Trophoblast cell (in vitro differentiated cells and primary cell): ENCODE results near the gene CENPV.
"Not testable (repeated sequence)": the region's sequence is repeated elsewhere in the genome, so short reads cannot be mapped to it uniquely, and the experiment has no call there.

Source experiments
- DNase-seq, 2 donors: peaks; one replicate each; pipeline ENCODE4 v3.0.0-alpha.2; 2016
- H2AFZ ChIP-seq: 2 replicates; pipeline ENCODE4 v1.6.1; 2013; ENCODE audit warnings: low read length, moderate library complexity, mild to moderate bottlenecking; ENCODE audit not compliant: insufficient read depth, poor library complexity
- H2AK5ac ChIP-seq: 2 replicates; pipeline ENCODE4 v1.6.1; 2013; ENCODE audit warnings: mild to moderate bottlenecking, low read length
- H2BK120ac ChIP-seq: 2 replicates; pipeline ENCODE4 v1.6.1; 2013; ENCODE audit warnings: low read length, mild to moderate bottlenecking, moderate library complexity; ENCODE audit not compliant: insufficient read depth, poor library complexity
- H2BK12ac ChIP-seq: 2 replicates; pipeline ENCODE4 v1.6.1; 2013; ENCODE audit warnings: mild to moderate bottlenecking, low read length, moderate library complexity
- H2BK5ac ChIP-seq: 2 replicates; pipeline ENCODE4 v1.6.1; 2013; ENCODE audit warnings: low read length, low read depth, moderate library complexity, mild to moderate bottlenecking; ENCODE audit not compliant: poor library complexity
- H3K14ac ChIP-seq: 2 replicates; pipeline ENCODE4 v1.6.1; 2013; ENCODE audit warnings: mild to moderate bottlenecking, low read length
- H3K18ac ChIP-seq: 2 replicates; pipeline ENCODE4 v1.6.1; 2013; ENCODE audit warnings: mild to moderate bottlenecking, low read length
- H3K23ac ChIP-seq: 2 replicates; pipeline ENCODE4 v1.6.1; 2013; ENCODE audit warnings: low read length
- H3K27ac ChIP-seq: 2 replicates; pipeline ENCODE4 v1.5.1; 2013; ENCODE audit warnings: low read depth, mild to moderate bottlenecking, inconsistent platforms, low read length, moderate library complexity
- H3K27me3 ChIP-seq: 2 replicates; pipeline ENCODE4 v1.6.1; 2013; ENCODE audit warnings: inconsistent platforms, mild to moderate bottlenecking, low read length, moderate library complexity; ENCODE audit not compliant: insufficient read depth
- H3K36me3 ChIP-seq, 2 experiments: 1 replicate in 1 of 2; 2 replicates in 1 of 2; pipeline ENCODE4 v1.6.1; 2013; ENCODE audit warnings: low read length in 2 of 2, mild to moderate bottlenecking in 2 of 2, moderate library complexity in 1 of 2; ENCODE audit not compliant: insufficient read depth in 2 of 2, control insufficient read depth in 1 of 2
- H3K4ac ChIP-seq: 2 replicates; pipeline ENCODE4 v1.6.1; 2013; ENCODE audit warnings: low read depth, mild to moderate bottlenecking, low read length, moderate library complexity
- H3K4me1 ChIP-seq, 2 experiments: 1 replicate in 1 of 2; 2 replicates in 1 of 2; pipeline ENCODE4 v1.6.1; 2013; ENCODE audit warnings: low read length in 2 of 2, mild to moderate bottlenecking in 2 of 2, moderate library complexity in 1 of 2; ENCODE audit not compliant: insufficient read depth in 2 of 2, control insufficient read depth in 1 of 2
- H3K4me2 ChIP-seq: 2 replicates; pipeline ENCODE4 v1.6.1; 2013; ENCODE audit warnings: inconsistent platforms, mild to moderate bottlenecking, low read length, moderate library complexity
- H3K4me3 ChIP-seq: 2 replicates; pipeline ENCODE4 v1.5.1; 2013; ENCODE audit warnings: mild to moderate bottlenecking, low read depth, low read length, inconsistent platforms
- H3K79me1 ChIP-seq: one replicate; pipeline ENCODE4 v1.6.1; 2013; ENCODE audit warnings: low read length
- H3K79me2 ChIP-seq: 2 replicates; pipeline ENCODE4 v1.6.1; 2013; ENCODE audit warnings: low read length, mild to moderate bottlenecking; ENCODE audit not compliant: control insufficient read depth, insufficient read depth, poor library complexity
- H3K9ac ChIP-seq: 2 replicates; pipeline ENCODE4 v1.6.1; 2013; ENCODE audit warnings: mild to moderate bottlenecking, low read length
- H3K9me3 ChIP-seq: 2 replicates; pipeline ENCODE4 v1.6.1; 2013; ENCODE audit warnings: low read depth, mild to moderate bottlenecking, control low read depth, inconsistent platforms, low read length; ENCODE audit not compliant: insufficient read depth
- H4K12ac ChIP-seq: 2 replicates; pipeline ENCODE4 v1.6.1; 2013; ENCODE audit warnings: low read depth, mild to moderate bottlenecking, low read length, moderate library complexity
- H4K8ac ChIP-seq: 2 replicates; pipeline ENCODE4 v1.6.1; 2013; ENCODE audit warnings: low read depth, mild to moderate bottlenecking, low read length, moderate library complexity
- H4K91ac ChIP-seq: one replicate; pipeline ENCODE4 v1.6.1; 2013; ENCODE audit warnings: low read depth, mild to moderate bottlenecking, low read length, moderate library complexity
- WGBS: extraction: QIAGEN DNeasy Blood & Tissue Kit; methylation state at CpG from one replicate; pipeline ENCODE4 v1.1.7; 2013; ENCODE audit warnings: missing lambda C conversion rate; ENCODE audit not compliant: insufficient read length, insufficient coverage; ENCODE audit errors: extremely low coverage; 5-methylcytosine and 5-hydroxymethylcytosine counted together

CENPV gene

DNA sequence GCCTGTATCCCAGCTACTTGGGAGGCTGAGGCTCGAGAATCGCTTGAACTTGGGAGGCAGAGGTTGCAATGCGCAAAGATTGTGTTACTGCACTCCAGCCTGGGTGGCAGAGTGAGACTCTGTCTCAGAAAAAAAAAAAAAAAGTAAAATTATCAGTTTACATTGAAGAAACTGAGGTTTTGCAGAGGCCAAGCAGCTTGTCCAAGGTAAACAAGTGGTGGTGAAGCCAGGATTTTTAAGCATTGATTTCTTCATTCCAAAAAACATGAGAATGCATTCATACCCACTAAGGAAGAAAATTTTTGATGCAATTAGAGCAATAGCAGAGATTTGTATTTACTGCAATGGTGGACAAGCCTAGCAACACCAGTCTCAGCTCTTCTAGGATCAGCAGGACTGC, 52.7 kb downstream of the CENPV start:
- Histone ChIP-seq H2BK5ac (no peak overlapping the region), H4K91ac (no peak overlapping the region), H3K9me3 (no peaks in the 10 kb centered on the region), H2AK5ac (no peak overlapping the region), H3K18ac (no peak overlapping the region), H2AFZ (no peak overlapping the region), H3K27ac (no peak overlapping the region), H3K27me3 (no peaks in the 10 kb centered on the region), H3K4me1 (peaks cover 3 to 5% of the 10 kb centered on the region in 2 experiments), H4K8ac (no peak overlapping the region), H2BK12ac (no peak overlapping the region), H3K23ac (no peak overlapping the region), H3K79me2 (no peaks in the 10 kb centered on the region), H3K36me3 (peaks cover 2 to 4% of the 10 kb centered on the region in 2 experiments), H4K12ac (no peak overlapping the region), H2BK120ac (no peak overlapping the region), H3K4me2 (no peak overlapping the region), H3K4me3 (no peak overlapping the region), H3K4ac (no peak overlapping the region), H3K9ac (no peak overlapping the region), H3K14ac (no peak overlapping the region), H3K79me1 (no peaks in the 10 kb centered on the region)
- DNase-seq: no peak
- no CpG with 5 or more reads among the region's 3 CpGs for WGBS

DNA sequence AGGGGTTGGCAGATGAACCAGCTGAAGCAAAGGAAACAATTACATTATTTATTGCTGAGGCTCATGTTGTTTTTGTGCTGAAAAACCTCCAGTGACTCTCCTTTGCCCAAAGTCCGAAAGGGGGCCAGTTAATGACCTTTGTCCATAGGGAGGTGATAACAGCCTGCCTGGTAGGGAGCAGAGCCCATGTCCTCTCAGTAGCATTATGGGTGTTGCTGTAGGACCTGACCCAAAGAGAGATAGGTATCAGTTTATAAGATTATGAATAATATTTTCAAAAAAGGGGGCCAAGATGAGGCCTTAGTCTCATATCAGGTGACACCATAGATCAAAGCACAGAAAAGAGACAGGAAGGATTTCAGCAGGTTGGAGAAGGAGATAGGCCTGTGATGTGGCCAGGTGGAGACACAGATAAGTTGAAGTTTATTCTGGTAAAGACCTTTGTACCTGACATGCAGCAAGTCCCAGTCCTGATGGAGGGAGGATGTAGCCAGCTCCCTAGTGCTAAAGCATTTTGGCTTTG, 55.1 kb downstream of the CENPV start:
- Histone ChIP-seq H3K23ac (no peak overlapping the region), H3K18ac (no peak overlapping the region), H4K91ac (no peak overlapping the region), H3K79me1 (no peaks in the 10 kb centered on the region), H2AFZ (no peak overlapping the region), H3K36me3 (peaks cover 2 to 4% of the 10 kb centered on the region in 2 experiments), H3K9ac (no peak overlapping the region), H4K12ac (no peak overlapping the region), H3K4me2 (no peak overlapping the region), H3K9me3 (no peaks in the 10 kb centered on the region), H3K4me1 (peaks cover 3 to 5% of the 10 kb centered on the region in 2 experiments), H3K14ac (no peak overlapping the region), H2BK120ac (no peak overlapping the region), H2BK12ac (no peak overlapping the region), H3K79me2 (no peaks in the 10 kb centered on the region), H2AK5ac (no peak overlapping the region), H3K4ac (no peak overlapping the region), H4K8ac (no peak overlapping the region), H3K27ac (no peak overlapping the region), H3K4me3 (no peak overlapping the region), H2BK5ac (no peak overlapping the region), H3K27me3 (no peaks in the 10 kb centered on the region)
- WGBS: no CpG with 5 or more reads among the region's 1 CpG
- DNase-seq: no peak

DNA sequence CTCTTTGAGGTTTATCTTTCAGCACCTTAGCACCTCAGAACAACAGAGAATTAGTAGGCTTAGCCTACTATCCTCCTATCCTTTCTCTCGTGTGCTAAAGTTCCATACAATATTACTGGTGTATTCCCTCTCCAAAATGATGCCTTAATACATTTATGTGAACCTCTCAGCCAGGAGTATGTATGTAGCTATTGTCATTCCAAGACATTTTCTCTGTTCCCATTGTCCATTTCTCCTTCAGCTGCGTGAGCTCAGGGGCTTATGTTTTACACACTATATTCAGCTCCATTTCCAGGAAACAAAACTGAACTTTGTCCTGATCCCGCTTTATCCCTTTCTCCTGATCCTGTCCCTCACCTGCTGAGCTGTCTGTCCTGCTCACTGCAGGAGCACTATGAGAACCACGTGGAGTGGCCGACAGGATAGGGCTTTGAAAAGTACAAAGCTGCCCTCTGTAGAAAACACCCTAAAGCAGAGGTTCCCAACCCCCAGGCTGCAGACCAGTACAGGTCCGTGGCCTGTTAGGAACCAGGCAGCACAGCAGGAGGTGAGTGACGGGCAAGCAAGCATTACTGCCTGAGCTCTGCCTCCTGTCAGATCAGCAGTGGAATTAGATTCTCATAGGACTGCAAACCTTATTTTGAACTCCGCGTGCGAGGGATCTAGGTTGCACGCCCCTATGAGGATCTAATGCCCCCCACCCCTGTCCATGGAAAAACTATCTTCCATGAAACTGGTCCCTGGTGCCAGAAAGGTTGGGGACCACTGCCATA, 55.7 kb downstream of the CENPV start:
- Histone ChIP-seq H3K9ac (no peak overlapping the region), H2AFZ (no peak overlapping the region), H3K27ac (no peak overlapping the region), H4K12ac (no peak overlapping the region), H3K14ac (no peak overlapping the region), H4K91ac (no peak overlapping the region), H3K4ac (no peak overlapping the region), H3K79me2 (no peaks in the 10 kb centered on the region), H3K27me3 (no peaks in the 10 kb centered on the region), H2BK5ac (no peak overlapping the region), H3K18ac (no peak overlapping the region), H4K8ac (no peak overlapping the region), H3K36me3 (peaks cover 2 to 4% of the 10 kb centered on the region in 2 experiments), H2AK5ac (no peak overlapping the region), H3K4me2 (no peak overlapping the region), H2BK120ac (no peak overlapping the region), H3K4me3 (no peak overlapping the region), H2BK12ac (no peak overlapping the region), H3K23ac (no peak overlapping the region), H3K9me3 (no peaks in the 10 kb centered on the region), H3K4me1 (peaks cover 3 to 5% of the 10 kb centered on the region in 2 experiments), H3K79me1 (no peaks in the 10 kb centered on the region)
- no peak for DNase-seq
- WGBS: no CpG with 5 or more reads among the region's 11 CpGs

DNA sequence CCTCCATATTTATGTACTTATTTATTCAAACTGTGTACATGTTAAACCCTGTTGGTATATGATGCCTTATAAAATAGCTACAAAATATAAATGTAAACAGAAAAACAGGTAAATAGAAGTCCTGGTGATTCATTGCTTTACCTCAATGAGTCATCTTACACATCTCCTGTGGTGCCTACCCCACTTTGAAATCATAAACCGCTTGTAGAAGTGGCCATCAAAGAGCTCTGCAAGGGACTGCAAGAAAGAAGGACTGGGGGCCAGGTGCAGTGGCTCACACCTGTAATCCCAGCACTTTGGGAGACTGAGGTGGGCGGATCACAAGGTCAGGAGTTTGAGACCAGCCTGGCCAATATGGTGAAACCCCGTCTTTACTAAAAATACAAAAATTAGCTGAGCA, 57.2 kb downstream of the CENPV start:
- H4K91ac ChIP-seq, H4K12ac ChIP-seq, H3K9ac ChIP-seq, DNase-seq, H3K4ac ChIP-seq, H2BK120ac ChIP-seq, H4K8ac ChIP-seq, H2BK5ac ChIP-seq, H2AK5ac ChIP-seq, H3K4me2 ChIP-seq, H3K4me1 ChIP-seq, H3K18ac ChIP-seq, H3K4me3 ChIP-seq, H3K36me3 ChIP-seq, H3K27me3 ChIP-seq, H2BK12ac ChIP-seq, H3K79me2 ChIP-seq, H3K79me1 ChIP-seq, H3K23ac ChIP-seq, H3K9me3 ChIP-seq, H3K14ac ChIP-seq, H2AFZ ChIP-seq, H3K27ac ChIP-seq: not testable (repeated sequence)
- no CpG with 5 or more reads among the region's 3 CpGs for WGBS
